HT-29 (cell line): ENCODE measurements around the gene IFNGR2. TPM values are rescaled to one million over a fixed set of nuclear protein-coding genes. Genes with fewer than 3 reads are reported as not detected.
"Not testable (repeated sequence)": the region's sequence is repeated elsewhere in the genome, so short reads cannot be mapped to it uniquely, and the experiment has no call there.

Source experiments
- DNase-seq: peaks from one replicate; pipeline ENCODE4 v3.0.0-alpha.2; 2015; ENCODE audit warnings: low spot score
- total RNA-seq: library from RNA; depleted of rRNA; stranded (reverse); fragments of >200 nt; shearing (Covaris generic); gene quantifications from 2 replicates; pipeline ENCODE4 v1.2.3, GENCODE V29; 2014

Gene IFNGR2
- total RNA-seq, 1 experiment from 2014 or later: 28.1 TPM

GRCh38 chr21:33402001-33402979, 923 bp upstream of the IFNGR2 start:
- DNase-seq: no peak

DNA sequence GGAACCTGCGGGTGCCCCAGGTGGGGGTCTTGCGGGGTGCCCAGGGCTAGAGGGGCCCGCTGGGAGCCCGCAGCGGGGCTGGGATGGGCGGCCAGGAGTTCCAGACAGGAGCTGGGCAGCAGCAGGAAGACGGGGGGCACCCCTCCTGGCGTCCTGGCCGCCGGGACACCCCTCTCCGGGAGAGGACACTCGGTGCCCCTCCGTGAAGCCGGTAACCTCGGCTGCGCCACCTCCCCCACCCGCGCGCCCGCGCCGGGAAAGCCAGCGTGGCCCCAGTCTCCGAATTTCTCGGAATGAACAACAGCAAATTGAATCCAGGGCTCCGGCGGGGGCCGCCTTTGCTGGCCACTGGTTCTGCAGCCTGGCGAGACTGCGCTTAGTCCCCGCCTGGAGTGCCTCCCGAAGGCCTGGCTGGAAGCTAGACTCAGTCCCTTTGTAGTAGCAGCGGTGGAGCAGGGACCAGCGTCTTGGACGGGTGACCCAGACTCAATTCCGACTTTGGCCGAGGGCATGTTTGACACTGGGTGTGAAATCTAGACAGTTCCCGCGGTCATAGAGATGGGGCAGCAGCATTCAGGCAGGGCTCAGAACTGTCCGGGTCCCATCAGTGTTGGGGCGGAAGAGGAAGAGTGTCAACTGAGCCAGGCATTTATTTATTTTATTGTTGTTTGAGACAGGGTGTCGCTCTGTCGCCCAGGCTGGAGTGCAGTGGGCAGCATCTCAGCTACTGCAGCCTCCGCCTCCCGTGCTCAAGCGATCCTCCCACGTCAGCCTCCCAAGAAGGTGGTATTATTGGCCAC, 773 bp downstream of the IFNGR2 start:
- DNase-seq: peak; percentile 53

DNA sequence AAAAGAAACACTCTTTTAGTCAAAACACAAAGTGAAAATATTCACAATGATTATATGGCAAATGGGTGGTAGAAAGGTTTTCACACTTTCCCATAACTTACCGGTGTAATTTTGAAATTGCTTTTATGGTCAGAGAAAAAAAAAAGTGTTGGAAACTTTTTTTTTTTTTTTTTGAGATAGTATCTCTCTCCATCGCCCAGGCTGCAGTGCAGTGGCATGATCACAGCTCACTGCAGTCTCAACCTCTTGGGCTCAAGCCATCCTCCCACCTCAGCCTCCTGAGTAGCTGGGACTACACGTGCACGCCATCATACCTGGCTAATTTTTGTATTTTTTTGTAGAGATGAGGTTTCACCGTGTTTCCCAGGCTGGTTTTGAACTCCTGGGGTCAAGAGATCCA, 3.3 kb downstream of the IFNGR2 start:
- no peak for DNase-seq

- DNase-seq: no peak
These were observed 8.8 kb downstream of the IFNGR2 start for GRCh38 chr21:33411949-33412430.

GRCh38 chr21:33412439-33412831, 9.2 kb downstream of the IFNGR2 start:
- not testable (repeated sequence) for DNase-seq

- peak; percentile 66 for DNase-seq
These were observed 9.8 kb downstream of the IFNGR2 start for GRCh38 chr21:33412832-33413519.

- DNase-seq: no peak
These were observed 10.9 kb downstream of the IFNGR2 start for GRCh38 chr21:33414068-33414467.

- DNase-seq: no peak
These were observed 11.7 kb downstream of the IFNGR2 start for GRCh38 chr21:33414926-33415325.

DNA sequence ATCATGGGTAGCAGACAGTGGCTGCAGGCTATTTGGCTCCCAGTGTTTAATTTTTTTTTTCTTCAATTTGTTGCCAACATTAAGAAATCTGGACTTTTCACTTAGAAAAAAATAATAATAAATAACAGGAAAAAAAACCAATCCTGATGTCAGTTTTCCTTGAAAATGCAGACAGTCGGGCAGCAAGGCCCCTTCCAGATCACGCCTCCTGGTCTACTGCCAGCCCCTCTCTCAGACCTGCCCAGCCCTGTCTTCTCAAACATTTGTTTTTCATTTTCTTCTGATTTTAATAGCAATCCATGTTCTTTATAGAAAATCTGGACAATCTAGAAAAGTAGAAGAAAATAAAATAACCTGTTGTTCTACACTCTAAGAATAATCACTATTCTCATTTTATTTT, 15.5 kb downstream of the IFNGR2 start:
- DNase-seq: no peak

- peak; percentile 45 for DNase-seq
These were observed 16.4 kb downstream of the IFNGR2 start for GRCh38 chr21:33419538-33420123.

- DNase-seq: no peak
These were observed 18.6 kb downstream of the IFNGR2 start for GRCh38 chr21:33421713-33422393.

GRCh38 chr21:33424214-33424613, 21.0 kb downstream of the IFNGR2 start:
- no peak for DNase-seq

DNA sequence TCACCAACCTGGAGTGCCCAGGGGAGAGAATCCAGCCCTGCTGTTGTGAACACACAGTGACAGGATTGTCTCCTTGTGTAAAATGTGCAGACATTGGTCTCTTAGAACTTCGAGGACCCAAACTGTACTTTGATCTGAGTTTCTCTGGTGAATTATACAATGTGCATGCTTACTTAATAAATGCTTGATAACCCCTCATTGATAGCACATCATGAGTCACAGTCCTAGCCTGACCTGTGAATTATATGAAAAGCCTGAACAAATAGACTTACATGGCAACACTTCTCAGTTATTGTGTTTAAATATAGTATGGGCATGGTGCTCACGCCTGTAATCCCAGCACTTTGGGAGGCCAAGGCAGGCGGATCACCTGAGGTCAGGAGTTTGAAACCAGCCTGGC, 22.6 kb downstream of the IFNGR2 start:
- no peak for DNase-seq

DNA sequence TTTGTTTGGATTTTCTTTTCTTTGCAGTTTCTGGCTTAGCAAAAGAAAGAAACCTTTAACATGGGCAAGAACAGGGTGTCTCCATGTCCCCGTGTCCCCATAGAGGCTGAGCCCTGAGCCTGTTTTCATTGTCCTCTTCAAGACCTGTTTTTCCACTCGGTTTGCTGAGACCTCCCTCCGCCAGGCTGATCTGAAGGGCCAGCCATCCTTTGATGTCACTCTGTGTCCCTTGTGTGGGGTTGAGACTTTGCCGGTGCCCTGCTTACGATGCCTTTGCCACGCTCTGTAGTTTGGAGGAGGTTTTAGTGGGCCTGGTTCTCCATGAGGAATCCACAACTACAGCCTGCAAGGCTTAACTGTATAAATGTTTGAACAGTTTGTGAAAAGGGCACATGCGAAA, 23.8 kb downstream of the IFNGR2 start:
- DNase-seq: no peak

DNA sequence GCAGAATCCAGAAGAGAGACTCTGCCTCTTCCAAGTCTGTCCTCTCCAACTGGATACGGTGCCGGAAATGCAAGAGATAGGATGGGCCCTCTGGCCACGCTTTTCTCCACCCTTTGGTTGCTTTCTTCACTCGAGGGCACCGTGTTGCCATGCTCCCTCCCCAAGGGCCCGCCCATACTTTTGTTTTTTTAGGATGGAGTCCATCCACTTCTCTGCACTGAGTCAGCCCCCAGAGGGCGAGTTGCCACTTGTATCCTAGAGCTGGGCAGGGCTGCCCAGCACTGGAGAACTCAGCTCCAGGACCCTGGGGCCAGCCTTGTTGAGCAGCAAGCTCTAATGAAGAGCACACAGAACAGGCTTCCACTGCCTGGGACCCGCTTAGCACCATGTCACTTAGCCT, 25.5 kb downstream of the IFNGR2 start:
- no peak for DNase-seq

DNA sequence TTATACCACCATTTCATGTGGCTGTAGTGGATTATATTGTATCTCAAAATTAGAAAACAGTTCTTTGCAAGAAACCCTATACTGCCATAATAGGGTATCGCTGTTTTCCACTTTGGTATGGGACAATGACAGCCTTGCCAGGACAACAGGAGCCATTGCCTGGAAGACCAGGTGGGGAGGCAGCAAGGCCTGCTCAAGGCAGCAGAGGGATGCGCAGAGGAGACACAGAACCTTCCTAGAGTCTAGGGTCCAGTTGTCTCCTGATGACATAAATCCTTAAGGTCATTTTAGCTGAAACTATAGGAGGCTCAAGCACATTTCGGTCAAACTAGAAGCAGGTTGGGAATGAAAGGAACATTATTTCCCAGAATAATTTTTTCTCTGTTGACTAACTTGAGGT, 27.6 kb downstream of the IFNGR2 start:
- no peak for DNase-seq

- DNase-seq: no peak
These were observed 29.3 kb downstream of the IFNGR2 start for GRCh38 chr21:33432496-33432895.

DNA sequence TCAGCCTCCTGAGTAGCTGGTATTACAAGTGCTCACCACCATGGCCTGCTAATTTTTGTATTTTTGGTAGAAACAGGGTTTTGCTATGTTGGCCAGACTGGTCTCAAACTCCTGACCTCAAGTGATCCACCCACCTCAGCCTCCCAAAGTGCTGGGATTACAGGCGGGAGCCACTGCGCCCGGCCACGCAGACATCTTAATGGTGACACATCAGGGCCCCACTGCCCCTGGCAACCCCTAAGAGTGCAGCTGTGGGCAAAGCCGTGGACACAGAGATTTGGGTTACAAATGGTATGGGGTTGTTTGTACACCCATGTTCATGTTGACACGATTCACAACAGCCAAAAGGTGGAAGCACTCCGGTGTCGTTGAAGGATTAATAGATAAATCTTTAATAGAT, 29.8 kb downstream of the IFNGR2 start:
- DNase-seq: no peak

DNA sequence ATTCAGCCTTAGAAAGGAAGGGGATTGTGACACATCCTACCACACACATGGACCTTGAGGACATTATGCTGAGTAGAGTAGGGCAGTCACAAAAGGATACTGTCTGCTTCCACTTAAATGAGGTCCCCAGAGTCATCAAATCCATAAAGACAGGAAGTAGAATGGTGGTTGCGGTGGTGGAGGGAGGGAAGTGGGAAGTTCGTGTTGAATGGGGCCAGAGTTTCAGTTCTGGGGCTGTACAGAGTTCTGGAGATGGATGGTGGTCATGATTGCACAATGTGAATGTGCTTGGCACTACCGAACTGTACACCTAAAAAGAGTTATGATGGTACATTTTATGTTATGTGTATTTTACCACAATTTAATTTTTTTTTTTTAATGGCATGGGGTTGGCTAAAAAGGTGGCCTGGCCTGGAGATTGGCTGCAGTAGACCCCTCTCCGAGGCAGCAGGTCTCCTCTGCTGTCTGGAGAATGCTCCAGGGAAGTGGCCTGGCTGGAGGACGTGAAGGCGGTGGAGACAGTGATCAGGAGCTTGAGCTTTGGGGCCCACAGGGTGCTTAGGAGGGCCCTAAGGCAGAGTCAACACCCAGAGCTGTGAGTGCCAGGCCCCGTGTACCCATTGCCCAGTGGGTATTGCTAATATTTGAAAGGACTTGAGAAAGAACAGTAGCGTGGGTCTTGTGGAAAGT, 30.4 kb downstream of the IFNGR2 start:
- DNase-seq: no peak

DNA sequence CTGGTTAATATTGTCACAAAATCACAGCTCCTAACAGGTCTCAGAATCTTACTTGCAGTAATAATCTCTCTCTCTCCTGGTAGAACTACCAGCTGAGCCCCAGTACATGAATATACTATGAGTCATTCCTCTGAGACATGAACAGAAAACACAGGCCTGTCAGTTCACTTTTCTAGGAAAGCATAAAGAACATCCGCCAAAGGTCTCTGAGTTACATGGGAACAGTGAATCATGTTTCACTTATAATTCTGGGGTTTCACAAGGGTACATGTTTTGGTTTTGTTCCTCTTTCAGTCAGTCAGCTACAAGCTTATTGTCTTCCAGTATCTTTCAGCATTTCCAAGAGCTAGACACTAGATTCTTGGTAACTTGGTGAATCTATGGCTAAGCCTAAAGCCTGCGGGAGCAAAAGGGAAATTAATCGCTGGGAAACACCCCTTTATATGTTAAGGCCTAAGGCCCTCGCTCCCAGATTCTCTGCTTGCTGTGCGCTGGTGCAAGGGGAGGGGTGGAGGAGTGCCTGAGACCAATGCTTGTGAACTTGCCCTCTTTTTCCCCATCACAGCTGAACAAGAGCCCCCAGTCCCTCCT, 31.7 kb downstream of the IFNGR2 start:
- DNase-seq: peak; percentile 14
